ENCODE data around the gene PRDX3.

DNA sequence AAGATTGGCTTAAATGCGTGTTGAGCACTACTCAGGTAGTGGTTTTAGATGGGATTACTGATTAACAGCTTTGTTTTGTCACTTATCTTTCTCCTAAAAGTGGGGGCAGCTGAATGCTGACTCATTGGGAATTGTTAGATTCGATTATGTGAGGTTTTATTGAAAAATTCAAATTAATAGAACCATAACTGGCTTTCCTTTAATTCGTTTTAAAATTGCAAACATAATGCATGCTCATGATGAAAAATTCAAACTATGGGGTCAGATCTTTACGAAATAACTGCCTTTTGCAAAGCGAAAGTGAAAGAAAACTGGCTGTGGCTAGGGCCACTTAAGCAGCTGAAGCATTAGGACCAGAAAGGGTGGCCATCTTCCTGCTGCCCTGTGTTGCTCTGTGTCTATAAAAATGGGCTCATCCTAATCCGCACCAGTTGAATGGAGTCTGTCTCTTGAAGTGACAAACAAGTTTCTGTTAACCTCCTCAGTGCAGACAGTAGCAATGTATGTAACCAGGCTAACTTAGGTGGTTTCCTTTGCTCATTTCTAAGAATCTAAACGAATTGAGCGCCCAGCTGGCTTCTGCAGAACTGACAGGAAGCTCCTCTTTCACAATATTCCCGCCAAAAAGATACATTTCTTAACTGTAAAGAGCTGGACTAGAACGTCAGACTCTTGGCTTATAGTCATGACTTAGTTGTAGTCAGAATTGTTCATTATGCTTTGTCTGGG, 46.9 kb downstream of the PRDX3 start:
- TF ChIP-seq, protein P1, sequence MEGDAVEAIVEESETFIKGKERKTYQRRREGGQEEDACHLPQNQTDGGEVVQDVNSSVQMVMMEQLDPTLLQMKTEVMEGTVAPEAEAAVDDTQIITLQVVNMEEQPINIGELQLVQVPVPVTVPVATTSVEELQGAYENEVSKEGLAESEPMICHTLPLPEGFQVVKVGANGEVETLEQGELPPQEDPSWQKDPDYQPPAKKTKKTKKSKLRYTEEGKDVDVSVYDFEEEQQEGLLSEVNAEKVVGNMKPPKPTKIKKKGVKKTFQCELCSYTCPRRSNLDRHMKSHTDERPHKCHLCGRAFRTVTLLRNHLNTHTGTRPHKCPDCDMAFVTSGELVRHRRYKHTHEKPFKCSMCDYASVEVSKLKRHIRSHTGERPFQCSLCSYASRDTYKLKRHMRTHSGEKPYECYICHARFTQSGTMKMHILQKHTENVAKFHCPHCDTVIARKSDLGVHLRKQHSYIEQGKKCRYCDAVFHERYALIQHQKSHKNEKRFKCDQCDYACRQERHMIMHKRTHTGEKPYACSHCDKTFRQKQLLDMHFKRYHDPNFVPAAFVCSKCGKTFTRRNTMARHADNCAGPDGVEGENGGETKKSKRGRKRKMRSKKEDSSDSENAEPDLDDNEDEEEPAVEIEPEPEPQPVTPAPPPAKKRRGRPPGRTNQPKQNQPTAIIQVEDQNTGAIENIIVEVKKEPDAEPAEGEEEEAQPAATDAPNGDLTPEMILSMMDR (conservative IDR thresholded peaks at IDR 0.05; ENCODE audit: low read length) = no peak
- TF ChIP-seq EZH2phosphoT487 (IDR thresholded peaks at IDR 0.05; ENCODE audit: borderline replicate concordance, low read depth, low read length) = no peak
